ENCODE results near the gene CLEC14A. TPM values are rescaled to one million over a fixed set of nuclear protein-coding genes. Genes with fewer than 3 reads are reported as not detected.

The CLEC14A gene
- total RNA-seq, 4 donors from 2014 or later, result 2.4 to 5.7 (median 5.3) TPM; not detected in 1

- no peak for TF ChIP-seq EP300 (IDR thresholded peaks at IDR 0.05; ENCODE audit: low read depth)
- no peak for TF ChIP-seq POLR2AphosphoS5 (IDR thresholded peaks at IDR 0.05)
- no peak for TF ChIP-seq POLR2A (IDR thresholded peaks at IDR 0.05)
- no peak for TF ChIP-seq CTCF (IDR thresholded peaks at IDR 0.05)
- Histone ChIP-seq H3K4me3 (no peak overlapping the region), H3K9me3 (no peaks in the 10 kb centered on the region), H3K36me3 (no peaks in the 10 kb centered on the region), H3K4me1 (no peaks in the 10 kb centered on the region), H3K27me3 (no peaks in the 10 kb centered on the region), H3K27ac (no peak overlapping the region)
- intact Hi-C loops (cut with DNase I; ENCODE audit: low total_unique reads) (no loop called here), in situ Hi-C loops (cut with MboI; ENCODE audit: low pct_ligation_motif_present in 1 of 4, low pct_unique_long_range_greater_than_20kb in 1 of 4, low sequenced_read_pairs in 3 of 4) (no loop called here)
- no peak for DNase-seq
Measured at GRCh38 chr14:38282936-38283335, 27.0 kb upstream of the CLEC14A start.

GRCh38 chr14:38280081-38280480 is 24.2 kb upstream of the CLEC14A start:
- no peak for DNase-seq
- no peaks in the 10 kb centered on the region for H3K36me3 ChIP-seq
- H3K4me3 ChIP-seq, result no peak overlapping the region
- no peaks in the 10 kb centered on the region for H3K27me3 ChIP-seq
- H3K9me3 ChIP-seq, result no peaks in the 10 kb centered on the region
- in situ Hi-C loops (cut with MboI; ENCODE audit: low pct_ligation_motif_present in 1 of 4, low pct_unique_long_range_greater_than_20kb in 1 of 4, low sequenced_read_pairs in 3 of 4), result no loop called here
- WGBS, 2 donors (ENCODE audit: low coverage in 1 of 2), result 55 to 82% methylated on average over 2 of the region's 2 CpGs
- intact Hi-C loops (cut with DNase I; ENCODE audit: low total_unique reads), result no loop called here
- no peak overlapping the region for H3K27ac ChIP-seq
- TF ChIP-seq POLR2A (IDR thresholded peaks at IDR 0.05) (no peak), CTCF (IDR thresholded peaks at IDR 0.05) (no peak), EP300 (IDR thresholded peaks at IDR 0.05; ENCODE audit: low read depth) (no peak)
- no peaks in the 10 kb centered on the region for H3K4me1 ChIP-seq

GRCh38 chr14:38279572-38279971 is 23.7 kb upstream of the CLEC14A start:
- Histone ChIP-seq H3K4me3 (no peak overlapping the region), H3K27ac (no peak overlapping the region), H3K36me3 (no peaks in the 10 kb centered on the region), H3K9me3 (no peaks in the 10 kb centered on the region), H3K27me3 (no peaks in the 10 kb centered on the region), H3K4me1 (no peaks in the 10 kb centered on the region)
- in situ Hi-C loops (cut with MboI; ENCODE audit: low pct_ligation_motif_present in 1 of 4, low pct_unique_long_range_greater_than_20kb in 1 of 4, low sequenced_read_pairs in 3 of 4) (no loop called here), intact Hi-C loops (cut with DNase I; ENCODE audit: low total_unique reads) (no loop called here)
- TF ChIP-seq POLR2AphosphoS5 (IDR thresholded peaks at IDR 0.05) (no peak), EP300 (IDR thresholded peaks at IDR 0.05; ENCODE audit: low read depth) (no peak), POLR2A (IDR thresholded peaks at IDR 0.05) (no peak), CTCF (IDR thresholded peaks at IDR 0.05) (no peak)
- DNase-seq, result no peak
- WGBS, 2 donors (ENCODE audit: low coverage in 1 of 2), result 80 to 84% methylated on average over 1 of the region's 1 CpG

GRCh38 chr14:38278035-38278434 is 22.1 kb upstream of the CLEC14A start:
- intact Hi-C loops (cut with DNase I; ENCODE audit: low total_unique reads), result no loop called here
- no peaks in the 10 kb centered on the region for H3K36me3 ChIP-seq
- no peak for TF ChIP-seq POLR2A (IDR thresholded peaks at IDR 0.05)
- TF ChIP-seq POLR2AphosphoS5 (IDR thresholded peaks at IDR 0.05), result no peak
- no peak for TF ChIP-seq EP300 (IDR thresholded peaks at IDR 0.05; ENCODE audit: low read depth)
- TF ChIP-seq CTCF (IDR thresholded peaks at IDR 0.05), result no peak
- no peak overlapping the region for H3K27ac ChIP-seq
- 56 to 64% methylated on average over 1 of the region's 1 CpG for WGBS, 2 donors (ENCODE audit: low coverage in 1 of 2)
- H3K27me3 ChIP-seq, result no peaks in the 10 kb centered on the region
- no peak for DNase-seq
- in situ Hi-C loops (cut with MboI; ENCODE audit: low pct_ligation_motif_present in 1 of 4, low pct_unique_long_range_greater_than_20kb in 1 of 4, low sequenced_read_pairs in 3 of 4), result no loop called here
- no peaks in the 10 kb centered on the region for H3K9me3 ChIP-seq
- no peaks in the 10 kb centered on the region for H3K4me1 ChIP-seq
- no peak overlapping the region for H3K4me3 ChIP-seq

Measured in transverse colon (tissue), 4 donors.